Measurements from ENCODE around the gene CATSPERD.

Gene CATSPERD

GRCh38 chr19:5814123-5814851 is 93.8 kb downstream of the CATSPERD start:
- H3K36me3 ChIP-seq (ENCODE audit: control insufficient read depth, insufficient read depth, low read length), result no peaks in the 10 kb centered on the region
- no peak overlapping the region for H3K27ac ChIP-seq (ENCODE audit: low read depth, low read length, severe bottlenecking)
- H3K4me1 ChIP-seq (ENCODE audit: control insufficient read depth, insufficient read depth, low read length, poor library complexity, severe bottlenecking), result no peaks in the 10 kb centered on the region
- H3K4me3 ChIP-seq (ENCODE audit: extremely low read depth, insufficient read depth, low read length, poor library complexity, severe bottlenecking), result no peak overlapping the region
- H3K9me3 ChIP-seq (ENCODE audit: control insufficient read depth, low read length), result no peaks in the 10 kb centered on the region
- WGBS, 2 experiments (ENCODE audit: insufficient coverage in 2 of 2), result 73 to 81% methylated on average over 4 to 5 of the region's 9 CpGs

GRCh38 chr19:5814852-5815246 is 94.4 kb downstream of the CATSPERD start:
- H3K27ac ChIP-seq (ENCODE audit: low read depth, low read length, severe bottlenecking), result no peak overlapping the region
- 85 to 86% methylated on average over 7 to 10 of the region's 11 CpGs for WGBS, 2 experiments (ENCODE audit: insufficient coverage in 2 of 2)

GRCh38 chr19:5817218-5817617 is 96.8 kb downstream of the CATSPERD start:
- Histone ChIP-seq H3K4me3 (ENCODE audit: extremely low read depth, insufficient read depth, low read length, poor library complexity, severe bottlenecking) (no peak overlapping the region), H3K36me3 (ENCODE audit: control insufficient read depth, insufficient read depth, low read length) (no peaks in the 10 kb centered on the region), H3K27ac (ENCODE audit: low read depth, low read length, severe bottlenecking) (no peak overlapping the region), H3K4me1 (ENCODE audit: control insufficient read depth, insufficient read depth, low read length, poor library complexity, severe bottlenecking) (no peaks in the 10 kb centered on the region), H3K9me3 (ENCODE audit: control insufficient read depth, low read length) (no peaks in the 10 kb centered on the region)
- WGBS, 2 experiments (ENCODE audit: insufficient coverage in 2 of 2), result 92 to 100% methylated on average over 1 to 2 of the region's 2 CpGs

More at GRCh38 chr19:5814852-5815246, 94.4 kb downstream of the CATSPERD start:
- no peaks in the 10 kb centered on the region for H3K9me3 ChIP-seq (ENCODE audit: control insufficient read depth, low read length)
- H3K36me3 ChIP-seq (ENCODE audit: control insufficient read depth, insufficient read depth, low read length), result no peaks in the 10 kb centered on the region
- H3K4me1 ChIP-seq (ENCODE audit: control insufficient read depth, insufficient read depth, low read length, poor library complexity, severe bottlenecking), result no peaks in the 10 kb centered on the region
- no peak overlapping the region for H3K4me3 ChIP-seq (ENCODE audit: extremely low read depth, insufficient read depth, low read length, poor library complexity, severe bottlenecking)

GRCh38 chr19:5818594-5818993 is 98.2 kb downstream of the CATSPERD start:
- Histone ChIP-seq H3K27ac (ENCODE audit: low read depth, low read length, severe bottlenecking) (no peak overlapping the region), H3K4me1 (ENCODE audit: control insufficient read depth, insufficient read depth, low read length, poor library complexity, severe bottlenecking) (no peaks in the 10 kb centered on the region), H3K9me3 (ENCODE audit: control insufficient read depth, low read length) (no peaks in the 10 kb centered on the region), H3K36me3 (ENCODE audit: control insufficient read depth, insufficient read depth, low read length) (no peaks in the 10 kb centered on the region), H3K4me3 (ENCODE audit: extremely low read depth, insufficient read depth, low read length, poor library complexity, severe bottlenecking) (no peak overlapping the region)
- WGBS, 2 experiments (ENCODE audit: insufficient coverage in 2 of 2), result 95 to 100% methylated on average over 2 to 7 of the region's 10 CpGs

- Histone ChIP-seq H3K27ac (ENCODE audit: low read depth, low read length, severe bottlenecking) (no peak overlapping the region), H3K4me3 (ENCODE audit: extremely low read depth, insufficient read depth, low read length, poor library complexity, severe bottlenecking) (no peak overlapping the region), H3K4me1 (ENCODE audit: control insufficient read depth, insufficient read depth, low read length, poor library complexity, severe bottlenecking) (no peaks in the 10 kb centered on the region), H3K9me3 (ENCODE audit: control insufficient read depth, low read length) (no peaks in the 10 kb centered on the region), H3K36me3 (ENCODE audit: control insufficient read depth, insufficient read depth, low read length) (no peaks in the 10 kb centered on the region)
- WGBS, 2 experiments (ENCODE audit: insufficient coverage in 2 of 2), result 77 to 81% methylated on average over 5 to 6 of the region's 6 CpGs
These were observed 100.3 kb downstream of the CATSPERD start for GRCh38 chr19:5820785-5821184.

GRCh38 chr19:5821521-5822180 is 101.2 kb downstream of the CATSPERD start:
- no peaks in the 10 kb centered on the region for H3K9me3 ChIP-seq (ENCODE audit: control insufficient read depth, low read length)
- no peak overlapping the region for H3K27ac ChIP-seq (ENCODE audit: low read depth, low read length, severe bottlenecking)
- H3K4me3 ChIP-seq (ENCODE audit: extremely low read depth, insufficient read depth, low read length, poor library complexity, severe bottlenecking), result no peak overlapping the region
- no peaks in the 10 kb centered on the region for H3K4me1 ChIP-seq (ENCODE audit: control insufficient read depth, insufficient read depth, low read length, poor library complexity, severe bottlenecking)
- H3K36me3 ChIP-seq (ENCODE audit: control insufficient read depth, insufficient read depth, low read length), result no peaks in the 10 kb centered on the region
- 63 to 82% methylated on average over 4 to 8 of the region's 8 CpGs for WGBS, 2 experiments (ENCODE audit: insufficient coverage in 2 of 2)

GRCh38 chr19:5822181-5822844 is 101.9 kb downstream of the CATSPERD start:
- Histone ChIP-seq H3K9me3 (ENCODE audit: control insufficient read depth, low read length) (no peaks in the 10 kb centered on the region), H3K4me3 (ENCODE audit: extremely low read depth, insufficient read depth, low read length, poor library complexity, severe bottlenecking) (no peak overlapping the region), H3K27ac (ENCODE audit: low read depth, low read length, severe bottlenecking) (no peak overlapping the region), H3K36me3 (ENCODE audit: control insufficient read depth, insufficient read depth, low read length) (no peaks in the 10 kb centered on the region), H3K4me1 (ENCODE audit: control insufficient read depth, insufficient read depth, low read length, poor library complexity, severe bottlenecking) (no peaks in the 10 kb centered on the region)
- 86 to 87% methylated on average over 25 to 29 of the region's 30 CpGs for WGBS, 2 experiments (ENCODE audit: insufficient coverage in 2 of 2)

- H3K36me3 ChIP-seq (ENCODE audit: control insufficient read depth, insufficient read depth, low read length), result no peaks in the 10 kb centered on the region
- H3K4me3 ChIP-seq (ENCODE audit: extremely low read depth, insufficient read depth, low read length, poor library complexity, severe bottlenecking), result no peak overlapping the region
- no peaks in the 10 kb centered on the region for H3K9me3 ChIP-seq (ENCODE audit: control insufficient read depth, low read length)
- no peak overlapping the region for H3K27ac ChIP-seq (ENCODE audit: low read depth, low read length, severe bottlenecking)
- WGBS, 2 experiments (ENCODE audit: insufficient coverage in 2 of 2), result 82 to 86% methylated on average over 26 to 30 of the region's 30 CpGs
- H3K4me1 ChIP-seq (ENCODE audit: control insufficient read depth, insufficient read depth, low read length, poor library complexity, severe bottlenecking), result no peaks in the 10 kb centered on the region
These were observed 103.3 kb downstream of the CATSPERD start for GRCh38 chr19:5823579-5824281.

- Histone ChIP-seq H3K27ac (ENCODE audit: low read depth, low read length, severe bottlenecking) (no peak overlapping the region), H3K4me1 (ENCODE audit: control insufficient read depth, insufficient read depth, low read length, poor library complexity, severe bottlenecking) (no peaks in the 10 kb centered on the region), H3K36me3 (ENCODE audit: control insufficient read depth, insufficient read depth, low read length) (no peaks in the 10 kb centered on the region), H3K4me3 (ENCODE audit: extremely low read depth, insufficient read depth, low read length, poor library complexity, severe bottlenecking) (no peak overlapping the region), H3K9me3 (ENCODE audit: control insufficient read depth, low read length) (no peaks in the 10 kb centered on the region)
- WGBS, 2 experiments (ENCODE audit: insufficient coverage in 2 of 2), result 96 to 98% methylated on average over 8 of the region's 10 CpGs
These were observed 104.3 kb downstream of the CATSPERD start for GRCh38 chr19:5824751-5825150.

GRCh38 chr19:5825178-5825577 is 104.7 kb downstream of the CATSPERD start:
- WGBS, 2 experiments (ENCODE audit: insufficient coverage in 2 of 2), result 92 to 97% methylated on average over 12 to 19 of the region's 21 CpGs
- no peak overlapping the region for H3K27ac ChIP-seq (ENCODE audit: low read depth, low read length, severe bottlenecking)
- no peak overlapping the region for H3K4me3 ChIP-seq (ENCODE audit: extremely low read depth, insufficient read depth, low read length, poor library complexity, severe bottlenecking)
- no peaks in the 10 kb centered on the region for H3K4me1 ChIP-seq (ENCODE audit: control insufficient read depth, insufficient read depth, low read length, poor library complexity, severe bottlenecking)
- no peaks in the 10 kb centered on the region for H3K9me3 ChIP-seq (ENCODE audit: control insufficient read depth, low read length)
- H3K36me3 ChIP-seq (ENCODE audit: control insufficient read depth, insufficient read depth, low read length), result no peaks in the 10 kb centered on the region
